AG04450 (cell line): ENCODE data around the gene R3HCC1L. TPM values are rescaled to one million over a fixed set of nuclear protein-coding genes. Genes with fewer than 3 reads are reported as not detected.
"Not testable (repeated sequence)": the region's sequence is repeated elsewhere in the genome, so short reads cannot be mapped to it uniquely, and the experiment has no call there.

Experiments used
- CTCF ChIA-PET: fragments of 300-600, 350-600 bp; formaldehyde crosslinking; extraction: SDS; loops from one replicate; lab custom pipeline; 2022; ENCODE audit warnings: antibody characterized with exemption, inconsistent platforms; lab: Charles Lee
- POLR2A ChIA-PET: fragments of 350-600 bp; formaldehyde crosslinking; extraction: SDS; loops from one replicate; lab custom pipeline; 2021; ENCODE audit warnings: antibody characterized with exemption, inconsistent platforms; lab: Yijun Ruan, JAX
- DNase-seq: peaks from one replicate; pipeline ENCODE4 v3.0.0-alpha.2; 2011; ENCODE audit warnings: low read depth, low spot score
- H3K27ac ChIP-seq: one replicate; pipeline ENCODE4 v1.5.1; 2012; ENCODE audit warnings: low read depth, low read length, control low read depth
- H3K27me3 ChIP-seq: one replicate; pipeline ENCODE4 v1.6.0; 2012; ENCODE audit warnings: low read length; ENCODE audit not compliant: control insufficient read depth, insufficient read depth
- H3K4me3 ChIP-seq: 2 replicates; pipeline ENCODE4 v1.5.1; 2011; ENCODE audit warnings: mild to moderate bottlenecking, low read depth, low read length, control low read depth
- H3K9me3 ChIP-seq: 2 replicates; pipeline ENCODE4 v1.5.1; 2012; ENCODE audit warnings: low read length; ENCODE audit not compliant: control insufficient read depth, insufficient read depth
- CTCF ChIP-seq: IDR thresholded peaks from 2 replicates; pipeline ENCODE4 v1.5.1; 2011; ENCODE audit warnings: low read depth, low read length, control low read depth, inconsistent platforms
- polyA plus RNA-seq: library from polyadenylated mRNA; depleted of rRNA; stranded (reverse); fragments of >200 nt; gene quantifications from 2 replicates; pipeline ENCODE4 v1.2.3, GENCODE V29; 2011

The R3HCC1L gene
- polyA plus RNA-seq, 1 experiment = 14.4 TPM

GRCh38 chr10:98217801-98218200 is 83.3 kb downstream of the R3HCC1L start:
- TF ChIP-seq CTCF = no peak
- Histone ChIP-seq H3K27ac (no peak overlapping the region), H3K4me3 (no peak overlapping the region), H3K9me3 (peaks cover 3% of the 10 kb centered on the region; the same call in 1 of the 2 replicates), H3K27me3 (no peaks in the 10 kb centered on the region)
- DNase-seq = no peak
- ChIA-PET POLR2A (no interaction called here), CTCF (no interaction called here)

- no peak overlapping the region for H3K4me3 ChIP-seq
- H3K9me3 ChIP-seq = peaks cover 2% of the 10 kb centered on the region; the same call in 1 of the 2 replicates
- ChIA-PET POLR2A (no interaction called here), CTCF (no interaction called here)
- DNase-seq = no peak
- no peaks in the 10 kb centered on the region for H3K27me3 ChIP-seq
- TF ChIP-seq CTCF = no peak
- H3K27ac ChIP-seq = no peak overlapping the region
Measured at GRCh38 chr10:98223874-98224273, 89.4 kb downstream of the R3HCC1L start.

GRCh38 chr10:98224509-98224908 is 90.1 kb downstream of the R3HCC1L start:
- DNase-seq = no peak
- Histone ChIP-seq H3K4me3 (no peak overlapping the region), H3K27me3 (no peaks in the 10 kb centered on the region), H3K9me3 (no peaks in the 10 kb centered on the region), H3K27ac (no peak overlapping the region)
- ChIA-PET CTCF (interaction anchor here (1.3 kb wide), 1 partner anchor 85 kb away, joined by 4 read pairs; no protein-coding TSS in a partner anchor), POLR2A (no interaction called here)
- no peak for TF ChIP-seq CTCF

- Histone ChIP-seq H3K27me3 (no peaks in the 10 kb centered on the region), H3K4me3 (no peak overlapping the region), H3K9me3 (no peaks in the 10 kb centered on the region), H3K27ac (no peak overlapping the region)
- ChIA-PET CTCF (interaction anchor here (1.3 kb wide), 1 partner anchor 85 kb away, joined by 4 read pairs; no protein-coding TSS in a partner anchor), POLR2A (interaction anchor here (1.1 kb wide), 1 partner anchor 44 kb away, joined by 3 read pairs; no protein-coding TSS in a partner anchor)
- no peak for DNase-seq
- TF ChIP-seq CTCF = no peak
Measured at GRCh38 chr10:98224996-98225395, 90.5 kb downstream of the R3HCC1L start.

- H3K4me3 ChIP-seq = no peak overlapping the region
- POLR2A ChIA-PET = no interaction called here
- no peak for TF ChIP-seq CTCF
- H3K9me3 ChIP-seq = no peaks in the 10 kb centered on the region
- CTCF ChIA-PET = no interaction called here
- H3K27ac ChIP-seq = no peak overlapping the region
- no peaks in the 10 kb centered on the region for H3K27me3 ChIP-seq
- no peak for DNase-seq
Measured at GRCh38 chr10:98226508-98227144, 92.2 kb downstream of the R3HCC1L start.

- DNase-seq, H3K27me3 ChIP-seq, H3K9me3 ChIP-seq, H3K4me3 ChIP-seq, CTCF ChIA-PET, H3K27ac ChIP-seq, POLR2A ChIA-PET: not testable (repeated sequence)
Measured at GRCh38 chr10:98227713-98228112, 93.3 kb downstream of the R3HCC1L start.

- POLR2A ChIA-PET, H3K27me3 ChIP-seq, H3K9me3 ChIP-seq, DNase-seq, H3K27ac ChIP-seq, CTCF ChIA-PET, H3K4me3 ChIP-seq: not testable (repeated sequence)
Measured at GRCh38 chr10:98228266-98228665, 93.8 kb downstream of the R3HCC1L start.
